Activated naive CD4-positive, alpha-beta T cell treated with anti-CD3 and anti-CD28 coated beads, Interleukin-2, amount 50 U/mL, for 24 hours (primary cell): ENCODE data around the gene TBC1D28.
A peak's percentile ranks its signal among the peaks of the same experiment; 100 is the strongest.
"Not testable (repeated sequence)": the region's sequence is repeated elsewhere in the genome, so short reads cannot be mapped to it uniquely, and the experiment has no call there.

Source experiments
- H3K27ac Mint-ChIP-seq: one replicate; pipeline ENCODE4 v1.8.0; 2021; ENCODE audit warnings: mild to moderate bottlenecking, mixed read lengths
- H3K27me3 Mint-ChIP-seq: one replicate; pipeline ENCODE4 v1.8.0; 2021; ENCODE audit warnings: mixed read lengths
- H3K36me3 Mint-ChIP-seq: one replicate; pipeline ENCODE4 v1.8.0; 2021; ENCODE audit warnings: mixed read lengths
- H3K4me1 Mint-ChIP-seq: one replicate; pipeline ENCODE4 v1.8.0; 2021; ENCODE audit warnings: mixed read lengths
- H3K4me3 Mint-ChIP-seq: one replicate; pipeline ENCODE4 v1.8.0; 2021; ENCODE audit warnings: mild to moderate bottlenecking, mixed read lengths
- H3K9me3 Mint-ChIP-seq: one replicate; pipeline ENCODE4 v1.8.0; 2021; ENCODE audit warnings: mixed read lengths

The TBC1D28 gene

DNA sequence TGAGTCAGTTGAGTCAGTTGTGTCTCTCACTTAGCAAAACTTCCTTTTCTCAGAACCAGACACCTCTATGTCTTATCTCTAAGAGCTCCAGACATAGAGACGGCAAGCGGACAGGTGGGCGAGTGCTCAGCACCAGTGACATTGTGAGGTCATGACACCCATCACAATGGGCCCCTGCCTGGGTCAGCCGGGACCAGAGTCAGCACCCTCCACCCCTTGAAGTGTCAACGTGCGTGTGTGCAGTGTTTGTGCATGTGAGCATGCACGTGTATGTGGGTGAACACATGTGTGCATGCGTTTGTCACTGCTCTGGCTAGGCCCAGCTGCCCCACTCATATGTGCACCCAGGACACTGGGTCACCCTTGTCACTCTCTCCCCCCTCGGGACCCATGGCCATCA is at the start of gene TBC1D28:
Gene TBC1D28 (minus strand): TSS at position 101 of the 400 bp plus-strand sequence. CDS start 3,039 bp downstream, outside the sequence.
- not testable (repeated sequence) for H3K27me3 Mint-ChIP-seq, H3K4me1 Mint-ChIP-seq, H3K27ac Mint-ChIP-seq, H3K9me3 Mint-ChIP-seq, H3K36me3 Mint-ChIP-seq, H3K4me3 Mint-ChIP-seq

DNA sequence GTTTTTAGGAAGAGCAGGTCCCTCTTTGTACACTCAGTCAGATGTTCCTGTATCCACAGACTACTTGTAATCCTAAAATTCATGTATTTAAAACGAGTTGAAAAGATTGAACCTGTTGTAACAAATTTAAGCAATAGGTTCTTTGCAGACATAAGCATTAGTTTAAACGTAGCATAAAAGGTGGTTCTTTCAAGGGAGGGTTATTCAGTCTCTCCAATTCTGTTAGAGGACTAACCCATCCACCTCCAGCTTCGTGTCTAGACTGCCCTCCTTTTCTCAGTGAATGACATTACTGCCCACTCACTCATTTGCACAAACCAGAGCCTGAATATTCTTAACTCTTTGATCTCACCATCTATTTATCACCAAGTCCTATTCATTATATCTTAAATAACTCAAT is 38.5 kb upstream of the TBC1D28 start:
- Mint-ChIP-seq H3K4me3 (peak overlapping the region; percentile 66), H3K4me1 (peaks cover 15% of the 10 kb centered on the region)
- H3K27me3 Mint-ChIP-seq, H3K27ac Mint-ChIP-seq, H3K9me3 Mint-ChIP-seq, H3K36me3 Mint-ChIP-seq: not testable (repeated sequence)

DNA sequence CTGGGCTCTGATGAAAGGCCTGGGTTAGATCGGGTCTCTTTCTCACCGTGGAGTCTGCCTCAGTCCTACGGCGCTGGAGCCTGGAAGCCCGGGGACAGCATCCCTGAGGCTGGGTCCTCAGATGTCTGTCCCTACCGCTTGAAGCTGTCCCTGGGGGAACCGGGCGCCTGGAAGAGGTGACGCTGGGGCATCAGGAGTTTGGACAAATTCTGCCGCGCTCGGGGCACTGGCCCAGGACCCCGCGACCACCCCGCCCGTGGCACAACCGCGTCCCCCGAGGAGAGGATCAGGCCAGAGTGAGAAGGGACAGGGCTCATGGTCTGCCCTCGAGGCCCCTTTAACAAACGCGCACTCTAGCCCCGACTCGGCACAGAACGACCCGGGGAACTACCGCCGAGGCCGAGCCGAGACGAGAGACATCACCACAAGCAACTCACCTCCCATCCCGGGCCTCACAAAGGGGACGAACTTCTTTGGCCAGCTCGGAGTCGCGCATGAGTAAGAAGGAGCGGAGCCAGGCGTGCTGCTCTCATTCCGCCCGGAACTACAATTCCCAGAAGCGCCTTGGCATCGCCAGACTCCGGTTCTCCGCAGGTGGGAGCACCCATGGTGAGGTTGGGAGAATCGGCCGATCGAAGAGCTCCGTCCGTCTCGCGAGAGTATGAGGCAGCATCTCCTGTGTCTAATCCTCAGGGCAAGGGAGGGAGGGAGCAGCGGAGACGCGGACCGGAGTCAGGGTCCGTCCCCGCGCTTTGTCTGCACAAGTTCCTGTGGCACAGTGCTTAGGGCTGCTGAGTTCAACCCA is 37.8 kb upstream of the TBC1D28 start, which contains the start of gene FOXO3B:
Gene FOXO3B (minus strand): TSS at position 548 of the 805 bp plus-strand sequence. CDS start 663 bp downstream, outside the sequence.
- not testable (repeated sequence) for H3K27me3 Mint-ChIP-seq

GRCh38 chr17:18677381-18677780 is 33.2 kb upstream of the TBC1D28 start:
- H3K36me3 Mint-ChIP-seq: peaks cover 18% of the 10 kb centered on the region
- H3K27ac Mint-ChIP-seq, H3K9me3 Mint-ChIP-seq, H3K27me3 Mint-ChIP-seq, H3K4me3 Mint-ChIP-seq: not testable (repeated sequence)
- H3K4me1 Mint-ChIP-seq: peaks cover 22% of the 10 kb centered on the region

More for the DNA sequence above, 37.8 kb upstream of the TBC1D28 start, which contains the start of gene FOXO3B:
- H3K9me3 Mint-ChIP-seq, H3K36me3 Mint-ChIP-seq, H3K27ac Mint-ChIP-seq: not testable (repeated sequence)
- Mint-ChIP-seq H3K4me3 (peak within 1 kb of the TSS; percentile 66), H3K4me1 (peaks cover 18% of the 10 kb centered on the region)

DNA sequence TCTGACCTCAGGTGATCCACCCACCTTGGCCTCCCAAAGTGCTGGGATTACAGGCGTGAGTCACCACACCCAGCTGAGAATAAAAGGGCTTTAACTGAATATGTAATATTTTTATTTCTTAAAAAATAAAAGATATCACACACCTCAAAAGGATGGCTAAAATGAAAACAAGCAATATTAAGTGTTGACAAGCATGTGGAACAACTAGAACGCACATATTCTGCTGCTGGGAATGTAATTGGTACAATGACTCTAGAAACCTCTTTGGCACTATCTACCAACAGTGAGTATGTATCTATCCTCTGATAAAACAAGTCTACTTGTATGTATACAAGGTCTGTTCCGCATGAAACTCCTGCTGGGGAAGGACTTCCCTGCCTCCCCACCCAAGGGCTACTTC is 32.7 kb upstream of the TBC1D28 start:
- peaks cover 22% of the 10 kb centered on the region for H3K4me1 Mint-ChIP-seq
- not testable (repeated sequence) for H3K27me3 Mint-ChIP-seq, H3K27ac Mint-ChIP-seq, H3K9me3 Mint-ChIP-seq, H3K4me3 Mint-ChIP-seq
- peaks cover 18% of the 10 kb centered on the region for H3K36me3 Mint-ChIP-seq

DNA sequence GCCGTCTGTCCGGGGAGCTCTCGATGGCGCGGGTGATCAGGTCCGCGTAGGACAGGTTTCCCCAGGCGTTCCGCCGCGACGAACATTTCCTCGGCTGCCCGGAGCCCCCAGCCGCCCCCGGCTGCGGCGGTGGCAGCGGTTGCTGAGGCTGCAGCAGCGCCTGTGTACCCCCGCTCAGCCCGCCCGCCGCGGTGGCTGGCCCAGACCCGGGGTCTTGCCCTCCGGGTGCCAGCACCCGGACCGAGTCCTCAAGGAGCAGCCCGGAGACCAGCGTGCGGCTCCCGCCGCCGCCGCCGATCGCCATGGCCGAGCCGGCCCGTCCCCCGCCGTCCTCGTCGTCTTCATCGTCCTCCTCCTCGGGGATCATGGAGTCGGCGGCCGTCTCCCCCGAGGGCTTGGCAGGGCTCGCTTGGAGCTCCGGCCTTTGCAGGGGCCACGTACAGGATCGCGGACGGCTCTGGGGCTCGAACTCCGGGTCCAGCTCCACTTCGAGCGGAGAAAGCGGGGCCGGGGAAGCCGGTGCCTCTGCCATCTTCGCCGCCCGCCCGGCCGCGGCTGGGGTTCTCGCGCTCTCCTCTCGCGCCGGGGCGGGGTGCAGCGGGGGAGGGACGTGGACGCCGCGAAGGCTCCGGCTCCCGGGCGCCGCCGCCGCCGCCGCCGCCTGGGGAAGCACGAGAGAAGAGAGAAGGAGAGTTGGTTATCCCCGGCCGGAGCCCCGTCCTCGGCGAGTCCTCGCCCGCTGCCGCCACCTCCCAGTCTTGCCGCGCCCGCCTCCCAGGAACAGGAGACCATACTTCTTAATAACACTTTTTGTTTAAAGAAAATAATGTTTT is 28.4 kb upstream of the TBC1D28 start:
- H3K27me3 Mint-ChIP-seq, H3K4me3 Mint-ChIP-seq, H3K9me3 Mint-ChIP-seq, H3K27ac Mint-ChIP-seq, H3K4me1 Mint-ChIP-seq: not testable (repeated sequence)
- H3K36me3 Mint-ChIP-seq: peaks cover 34% of the 10 kb centered on the region

DNA sequence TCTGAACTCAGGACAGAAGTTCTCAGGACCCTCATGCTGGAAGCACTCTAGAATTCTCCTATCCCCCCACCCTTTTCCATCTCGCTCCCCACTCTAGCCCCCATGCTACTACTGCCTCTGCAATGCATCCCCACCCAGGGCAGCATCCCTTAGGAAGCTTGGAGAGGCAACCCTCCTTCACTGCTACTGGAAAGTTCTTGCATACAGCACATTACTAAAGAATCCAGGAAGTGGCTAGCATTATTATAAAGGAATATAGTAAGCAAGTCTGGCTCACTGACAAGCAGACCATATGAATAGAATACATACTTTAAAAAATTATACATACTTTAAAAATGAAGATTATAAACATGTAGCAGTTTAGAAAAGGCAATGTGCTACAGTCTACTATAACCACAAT is 24.4 kb upstream of the TBC1D28 start:
- not testable (repeated sequence) for H3K27me3 Mint-ChIP-seq, H3K4me3 Mint-ChIP-seq, H3K27ac Mint-ChIP-seq, H3K9me3 Mint-ChIP-seq, H3K4me1 Mint-ChIP-seq
- H3K36me3 Mint-ChIP-seq: peaks cover 23% of the 10 kb centered on the region

DNA sequence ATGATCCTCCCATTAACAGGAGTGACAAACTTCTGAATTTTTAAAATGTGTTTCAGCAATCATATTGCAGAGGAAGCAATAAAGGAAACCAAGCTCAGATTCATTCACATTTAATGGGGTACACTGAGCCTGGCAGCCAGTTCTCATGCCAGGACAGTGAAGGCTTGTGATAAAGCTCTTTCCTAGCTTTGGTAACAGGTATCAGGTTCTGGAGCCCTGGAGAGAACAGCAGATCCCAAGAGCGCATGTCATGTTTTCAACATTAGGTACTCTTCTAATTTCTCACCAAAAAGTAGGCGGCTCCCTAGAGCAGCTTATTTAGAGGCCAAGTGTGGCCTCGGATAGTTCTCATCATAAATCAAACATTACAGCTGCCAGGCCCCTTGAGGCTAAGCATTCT is 23.3 kb upstream of the TBC1D28 start:
- H3K27ac Mint-ChIP-seq, H3K9me3 Mint-ChIP-seq, H3K4me3 Mint-ChIP-seq, H3K4me1 Mint-ChIP-seq, H3K27me3 Mint-ChIP-seq: not testable (repeated sequence)
- H3K36me3 Mint-ChIP-seq: peaks cover 25% of the 10 kb centered on the region

GRCh38 chr17:18666326-18666725 is 22.1 kb upstream of the TBC1D28 start:
- not testable (repeated sequence) for H3K27me3 Mint-ChIP-seq, H3K27ac Mint-ChIP-seq, H3K4me1 Mint-ChIP-seq, H3K4me3 Mint-ChIP-seq, H3K9me3 Mint-ChIP-seq
- peaks cover 27% of the 10 kb centered on the region for H3K36me3 Mint-ChIP-seq

- not testable (repeated sequence) for H3K4me3 Mint-ChIP-seq, H3K9me3 Mint-ChIP-seq, H3K27ac Mint-ChIP-seq, H3K36me3 Mint-ChIP-seq, H3K27me3 Mint-ChIP-seq, H3K4me1 Mint-ChIP-seq
These were observed 17.9 kb upstream of the TBC1D28 start for GRCh38 chr17:18661924-18662624.

- not testable (repeated sequence) for H3K27me3 Mint-ChIP-seq, H3K4me3 Mint-ChIP-seq, H3K4me1 Mint-ChIP-seq, H3K27ac Mint-ChIP-seq, H3K36me3 Mint-ChIP-seq, H3K9me3 Mint-ChIP-seq
These were observed 5.9 kb upstream of the TBC1D28 start for GRCh38 chr17:18650094-18650493.

GRCh38 chr17:18643124-18643523 is 1.1 kb downstream of the TBC1D28 start:
- not testable (repeated sequence) for H3K9me3 Mint-ChIP-seq, H3K27me3 Mint-ChIP-seq, H3K4me3 Mint-ChIP-seq, H3K27ac Mint-ChIP-seq, H3K36me3 Mint-ChIP-seq, H3K4me1 Mint-ChIP-seq

GRCh38 chr17:18638357-18638756 is 5.8 kb downstream of the TBC1D28 start:
- not testable (repeated sequence) for H3K36me3 Mint-ChIP-seq, H3K4me3 Mint-ChIP-seq, H3K4me1 Mint-ChIP-seq, H3K27me3 Mint-ChIP-seq, H3K27ac Mint-ChIP-seq, H3K9me3 Mint-ChIP-seq

GRCh38 chr17:18636237-18636636 is 8.0 kb downstream of the TBC1D28 start:
- H3K4me3 Mint-ChIP-seq, H3K4me1 Mint-ChIP-seq, H3K9me3 Mint-ChIP-seq, H3K36me3 Mint-ChIP-seq, H3K27me3 Mint-ChIP-seq, H3K27ac Mint-ChIP-seq: not testable (repeated sequence)

- H3K27me3 Mint-ChIP-seq, H3K9me3 Mint-ChIP-seq, H3K4me3 Mint-ChIP-seq, H3K27ac Mint-ChIP-seq, H3K4me1 Mint-ChIP-seq, H3K36me3 Mint-ChIP-seq: not testable (repeated sequence)
These were observed 8.4 kb downstream of the TBC1D28 start for GRCh38 chr17:18635773-18636172.
